Progenitor cell of endocrine pancreas (in vitro differentiated cells): ENCODE measurements around the gene C3orf22. TPM values are rescaled to one million over a fixed set of nuclear protein-coding genes. Genes with fewer than 3 reads are reported as not detected.

Experiments
- DNase-seq: peaks from one replicate; pipeline ENCODE4 v3.0.0; 2021; ENCODE audit warnings: low spot score; ENCODE audit not compliant: unreplicated experiment
- H3K27ac Mint-ChIP-seq: 2 replicates; pipeline ENCODE4 v1.8.0; 2021; ENCODE audit warnings: mild to moderate bottlenecking, moderate library complexity, mixed read lengths
- H3K27me3 Mint-ChIP-seq: 2 replicates; pipeline ENCODE4 v1.8.0; 2021; ENCODE audit warnings: mixed read lengths
- H3K36me3 Mint-ChIP-seq: 2 replicates; pipeline ENCODE4 v1.8.0; 2022; ENCODE audit warnings: mixed read lengths; ENCODE audit not compliant: insufficient read depth
- H3K4me1 Mint-ChIP-seq: 2 replicates; pipeline ENCODE4 v1.8.0; 2021; ENCODE audit warnings: low read depth, mixed read lengths
- H3K4me3 Mint-ChIP-seq: 2 replicates; pipeline ENCODE4 v1.8.0; 2021; ENCODE audit warnings: low read depth, mild to moderate bottlenecking, moderate library complexity, mixed read lengths
- H3K9me3 Mint-ChIP-seq: 2 replicates; pipeline ENCODE4 v1.8.0; 2021; ENCODE audit warnings: low read depth, mixed read lengths
- CTCF ChIP-seq: fragments of 200-600 bp; sonication (generic); IDR thresholded peaks from one replicate; pipeline ENCODE4 v1.5.0; 2021; ENCODE audit warnings: antibody characterized with exemption, mild to moderate bottlenecking; ENCODE audit not compliant: unreplicated experiment
- total RNA-seq: library from RNA; stranded (reverse); gene quantifications from 2 replicates; pipeline ENCODE4 v1.2.1, GENCODE V29; 2021

Gene C3orf22
- total RNA-seq, 1 donor from 2014 or later: 0.26 TPM

DNA sequence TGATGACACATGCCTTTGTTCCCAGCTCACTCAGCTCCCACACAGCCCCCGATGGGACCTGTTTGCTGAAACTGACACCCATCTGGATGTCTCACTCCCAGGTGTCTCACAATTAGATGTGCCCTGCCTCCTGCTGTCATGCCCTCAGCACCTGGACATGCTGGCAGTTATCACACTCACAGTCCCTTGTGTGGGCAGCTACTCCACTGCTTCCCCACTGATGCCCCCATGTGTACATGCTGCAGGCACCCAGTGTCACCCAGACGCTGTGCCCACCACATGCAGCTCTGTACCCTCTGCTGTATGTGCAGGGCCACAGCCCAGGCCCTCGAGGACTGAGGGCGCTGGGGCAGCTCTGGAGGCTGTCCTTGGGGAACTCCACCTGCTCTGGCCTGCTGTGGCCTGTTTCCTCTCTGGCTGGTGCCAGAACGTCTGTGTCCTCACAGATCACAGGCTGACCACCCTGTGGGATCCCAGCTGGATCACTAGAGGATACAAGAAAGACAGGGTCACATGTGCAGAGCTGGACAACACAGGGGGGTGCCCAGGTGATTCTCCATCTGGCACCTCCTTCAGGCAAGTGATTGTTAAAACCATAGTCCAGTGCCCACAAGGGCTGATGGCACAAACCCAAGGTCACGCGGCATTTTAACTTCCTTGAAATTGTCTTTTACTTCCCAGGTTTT is 14.0 kb downstream of the C3orf22 start:
- Mint-ChIP-seq H3K4me3 (no peak overlapping the region), H3K36me3 (peaks cover 1% of the 10 kb centered on the region), H3K9me3 (no peaks in the 10 kb centered on the region), H3K4me1 (peaks cover 8% of the 10 kb centered on the region), H3K27ac (no peak overlapping the region), H3K27me3 (peaks cover 18% of the 10 kb centered on the region)
- DNase-seq: peak; percentile 7
- no peak for TF ChIP-seq CTCF

DNA sequence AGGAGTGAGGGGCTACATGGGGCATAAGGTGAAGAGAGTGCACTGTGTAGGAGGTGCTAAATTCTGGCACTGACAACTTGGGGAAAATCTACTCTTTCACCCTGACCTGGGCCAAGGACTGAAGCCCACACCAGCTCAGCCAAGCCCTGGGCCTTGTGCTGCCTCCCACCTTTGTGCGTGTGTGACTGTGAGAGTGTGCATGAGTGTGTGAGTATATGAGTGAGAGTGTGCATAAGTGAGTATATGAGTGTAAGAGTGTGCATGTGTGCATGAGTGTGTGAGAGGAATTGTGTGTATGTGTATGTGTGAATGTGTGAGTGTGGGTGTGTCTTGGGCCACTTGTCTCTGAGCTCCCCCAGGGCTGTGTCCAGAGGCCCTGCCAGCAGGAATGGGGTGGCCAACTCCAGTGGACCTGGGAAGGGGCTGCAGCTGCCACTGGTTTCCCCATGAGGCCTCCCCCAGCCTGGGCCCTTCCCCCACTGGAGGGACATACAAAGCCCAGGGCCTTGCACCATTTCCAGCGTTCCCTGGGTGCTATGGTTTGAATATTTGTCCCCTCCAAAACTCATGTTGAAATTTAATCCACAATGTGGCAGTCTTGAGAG is 15.2 kb downstream of the C3orf22 start:
- H3K4me3 Mint-ChIP-seq: no peak overlapping the region
- TF ChIP-seq CTCF: no peak
- no peak overlapping the region for H3K27ac Mint-ChIP-seq
- peaks cover 13% of the 10 kb centered on the region for H3K27me3 Mint-ChIP-seq
- no peak for DNase-seq
- peaks cover 1% of the 10 kb centered on the region for H3K36me3 Mint-ChIP-seq
- H3K9me3 Mint-ChIP-seq: no peaks in the 10 kb centered on the region
- peaks cover 8% of the 10 kb centered on the region for H3K4me1 Mint-ChIP-seq

DNA sequence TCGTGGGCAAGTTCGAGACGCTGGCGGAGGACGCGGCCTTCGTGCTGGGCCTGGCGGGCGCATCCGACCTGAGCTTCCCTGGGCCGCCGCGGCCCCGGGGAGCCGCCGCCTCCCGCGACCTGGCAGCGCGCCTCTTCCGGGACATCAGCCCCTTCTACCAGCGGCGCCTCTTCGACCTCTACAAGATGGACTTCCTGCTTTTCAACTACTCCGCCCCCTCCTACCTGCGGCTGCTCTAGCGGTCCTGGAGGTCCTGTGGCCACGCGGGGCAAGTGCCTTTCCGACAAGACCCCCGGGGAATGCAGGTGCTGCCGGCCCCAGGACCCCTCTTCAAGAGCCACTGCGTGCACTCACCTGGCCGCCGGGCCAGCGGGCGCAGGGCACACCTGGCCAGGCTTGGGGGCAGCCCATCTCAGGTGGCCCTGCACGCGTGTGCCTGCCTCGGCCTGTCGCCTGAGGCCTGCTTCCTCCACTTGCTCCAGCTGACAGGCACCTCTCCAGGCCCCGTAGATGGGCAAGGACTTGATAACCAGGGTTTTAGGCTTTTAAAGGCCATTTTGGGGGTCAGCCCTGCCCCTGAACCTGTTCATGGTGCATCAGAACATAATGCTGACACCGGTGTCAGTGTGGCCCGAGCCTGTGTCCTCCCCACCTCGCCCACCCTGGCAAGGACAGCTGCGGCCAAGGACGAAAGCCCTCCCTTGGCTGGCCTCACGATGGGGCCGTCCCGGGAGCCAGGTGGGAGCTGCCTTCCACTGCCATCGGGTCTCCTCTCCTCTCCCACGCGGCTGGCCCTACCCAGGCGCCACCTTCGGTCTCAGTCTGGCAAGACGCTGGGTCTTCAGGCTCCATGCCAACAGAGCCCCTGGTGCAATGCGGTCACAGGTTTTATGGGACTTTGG is 16.1 kb downstream of the C3orf22 start:
- TF ChIP-seq CTCF: no peak
- peak; percentile 8 for DNase-seq
- Mint-ChIP-seq H3K27me3 (peaks cover 11% of the 10 kb centered on the region), H3K27ac (no peak overlapping the region), H3K4me3 (no peak overlapping the region), H3K9me3 (no peaks in the 10 kb centered on the region), H3K36me3 (peaks cover 1% of the 10 kb centered on the region), H3K4me1 (peaks cover 8% of the 10 kb centered on the region)

- H3K27ac Mint-ChIP-seq: no peak overlapping the region
- peaks cover 8% of the 10 kb centered on the region for H3K4me1 Mint-ChIP-seq
- H3K27me3 Mint-ChIP-seq: peaks cover 5% of the 10 kb centered on the region
- H3K36me3 Mint-ChIP-seq: peaks cover 1% of the 10 kb centered on the region
- peak; percentile 7 for DNase-seq
- no peak for TF ChIP-seq CTCF
- H3K9me3 Mint-ChIP-seq: no peaks in the 10 kb centered on the region
- H3K4me3 Mint-ChIP-seq: no peak overlapping the region
These were observed 16.9 kb downstream of the C3orf22 start for GRCh38 chr3:126541628-126542339.
